Measurements from ENCODE around the gene NT5M. TPM values are rescaled to one million over a fixed set of nuclear protein-coding genes. Genes with fewer than 3 reads are reported as not detected.

Gene NT5M
- total and polyA plus RNA-seq, 2 donors (not counting 1 experiment from before 2014, with no cell fraction given): 0.37 to 1.2 TPM

- TF ChIP-seq EZH2 (IDR thresholded peaks at IDR 0.05; ENCODE audit: low read length, missing control alignments) (no peak), CTCF (conservative IDR thresholded peaks at IDR 0.05 in 1 of 2, IDR thresholded peaks at IDR 0.05 in 1 of 2; ENCODE audit: low read depth in 1 of 2, low read length in 2 of 2) (no peak)
- no peak overlapping the region for H2AFZ ChIP-seq (ENCODE audit: low read length)
- no peaks in the 10 kb centered on the region for H3K4me1 ChIP-seq (ENCODE audit: control insufficient read depth, extremely low read depth, insufficient read depth, low read length)
- DNase-seq (ENCODE audit: low read depth in 2 of 2): peak in 1 of 2 donors; percentile 57
- H3K36me3 ChIP-seq (ENCODE audit: control insufficient read depth, insufficient read depth, low read length): no peaks in the 10 kb centered on the region
- H3K4me3 ChIP-seq (replicated peaks in 1 of 4; ENCODE audit: control extremely low read depth in 1 of 4, insufficient read depth in 1 of 4, low read depth in 3 of 4, low read length in 4 of 4): no peak overlapping the region
- no peaks in the 10 kb centered on the region for H4K20me1 ChIP-seq (ENCODE audit: control insufficient read depth, extremely low read depth, insufficient read depth, low read length)
- H3K9ac ChIP-seq (ENCODE audit: insufficient read depth, low read length): no peak overlapping the region
- no peaks in the 10 kb centered on the region for H3K79me2 ChIP-seq (ENCODE audit: control insufficient read depth, insufficient read depth, low read length)
- H3K9me3 ChIP-seq (ENCODE audit: control insufficient read depth, insufficient read depth, low read depth, low read length): no peaks in the 10 kb centered on the region
- H3K4me2 ChIP-seq (ENCODE audit: extremely low read depth, insufficient read depth, low read length): no peak overlapping the region
- H3K27me3 ChIP-seq (ENCODE audit: control insufficient read depth, insufficient read depth, low read length): peaks cover 2% of the 10 kb centered on the region
- no peak overlapping the region for H3K27ac ChIP-seq (ENCODE audit: insufficient read depth, low read length)
Observed at GRCh38 chr17:17391668-17392370, 88.6 kb downstream of the NT5M start.

- H3K27ac ChIP-seq (ENCODE audit: insufficient read depth, low read length): no peak overlapping the region
- H3K4me1 ChIP-seq (ENCODE audit: control insufficient read depth, extremely low read depth, insufficient read depth, low read length): no peaks in the 10 kb centered on the region
- H3K27me3 ChIP-seq (ENCODE audit: control insufficient read depth, insufficient read depth, low read length): peaks cover 2% of the 10 kb centered on the region
- no peak overlapping the region for H2AFZ ChIP-seq (ENCODE audit: low read length)
- H3K9ac ChIP-seq (ENCODE audit: insufficient read depth, low read length): no peak overlapping the region
- no peak for DNase-seq (ENCODE audit: low read depth in 2 of 2)
- no peak for TF ChIP-seq EZH2 (IDR thresholded peaks at IDR 0.05; ENCODE audit: low read length, missing control alignments)
- no peak for TF ChIP-seq CTCF (conservative IDR thresholded peaks at IDR 0.05 in 1 of 2, IDR thresholded peaks at IDR 0.05 in 1 of 2; ENCODE audit: low read depth in 1 of 2, low read length in 2 of 2)
- no peaks in the 10 kb centered on the region for H3K9me3 ChIP-seq (ENCODE audit: control insufficient read depth, insufficient read depth, low read depth, low read length)
- no peaks in the 10 kb centered on the region for H4K20me1 ChIP-seq (ENCODE audit: control insufficient read depth, extremely low read depth, insufficient read depth, low read length)
- no peak overlapping the region for H3K4me3 ChIP-seq (replicated peaks in 1 of 4; ENCODE audit: control extremely low read depth in 1 of 4, insufficient read depth in 1 of 4, low read depth in 3 of 4, low read length in 4 of 4)
- H3K79me2 ChIP-seq (ENCODE audit: control insufficient read depth, insufficient read depth, low read length): no peaks in the 10 kb centered on the region
- no peaks in the 10 kb centered on the region for H3K36me3 ChIP-seq (ENCODE audit: control insufficient read depth, insufficient read depth, low read length)
- H3K4me2 ChIP-seq (ENCODE audit: extremely low read depth, insufficient read depth, low read length): no peak overlapping the region
Observed at GRCh38 chr17:17393976-17394375, 90.8 kb downstream of the NT5M start.

DNA sequence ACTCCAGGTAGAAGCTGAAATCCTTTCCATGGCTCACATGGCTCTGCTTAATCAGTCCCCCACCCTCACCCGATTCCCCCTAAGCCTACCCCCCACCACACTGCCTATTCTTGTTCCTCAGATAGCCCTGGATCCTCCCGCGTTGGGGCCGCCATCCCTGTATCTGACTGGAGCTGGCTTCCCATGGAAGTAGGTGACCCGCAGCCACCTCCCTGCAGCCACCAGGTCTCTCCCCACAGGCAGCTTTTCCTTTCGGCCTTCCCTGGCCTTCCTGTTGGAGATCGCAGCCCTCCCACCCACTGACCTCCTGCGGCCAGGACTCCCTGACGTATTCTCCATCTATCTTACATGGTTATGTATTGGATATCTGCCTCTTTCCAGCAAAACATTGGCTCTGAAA, 91.3 kb downstream of the NT5M start:
- H3K4me3 ChIP-seq (replicated peaks in 1 of 4; ENCODE audit: control extremely low read depth in 1 of 4, insufficient read depth in 1 of 4, low read depth in 3 of 4, low read length in 4 of 4): no peak overlapping the region
- peaks cover 2% of the 10 kb centered on the region for H3K27me3 ChIP-seq (ENCODE audit: control insufficient read depth, insufficient read depth, low read length)
- H4K20me1 ChIP-seq (ENCODE audit: control insufficient read depth, extremely low read depth, insufficient read depth, low read length): no peaks in the 10 kb centered on the region
- H3K79me2 ChIP-seq (ENCODE audit: control insufficient read depth, insufficient read depth, low read length): no peaks in the 10 kb centered on the region
- H3K4me2 ChIP-seq (ENCODE audit: extremely low read depth, insufficient read depth, low read length): no peak overlapping the region
- H3K9ac ChIP-seq (ENCODE audit: insufficient read depth, low read length): no peak overlapping the region
- H3K9me3 ChIP-seq (ENCODE audit: control insufficient read depth, insufficient read depth, low read depth, low read length): no peaks in the 10 kb centered on the region
- TF ChIP-seq CTCF (conservative IDR thresholded peaks at IDR 0.05 in 1 of 2, IDR thresholded peaks at IDR 0.05 in 1 of 2; ENCODE audit: low read depth in 1 of 2, low read length in 2 of 2): no peak
- no peak for TF ChIP-seq EZH2 (IDR thresholded peaks at IDR 0.05; ENCODE audit: low read length, missing control alignments)
- DNase-seq (ENCODE audit: low read depth in 2 of 2): no peak
- no peaks in the 10 kb centered on the region for H3K36me3 ChIP-seq (ENCODE audit: control insufficient read depth, insufficient read depth, low read length)
- no peak overlapping the region for H2AFZ ChIP-seq (ENCODE audit: low read length)
- no peak overlapping the region for H3K27ac ChIP-seq (ENCODE audit: insufficient read depth, low read length)
- H3K4me1 ChIP-seq (ENCODE audit: control insufficient read depth, extremely low read depth, insufficient read depth, low read length): no peaks in the 10 kb centered on the region
